SK-N-SH treated with all-trans-retinoic acid at 6 μM for 48 hours (cell line): ENCODE data around the gene NOXO1.

ENCODE experiments used
- ATAC-seq: fragments of 200-7000 bp; cut with Tn5 transposase; 3 replicates; pipeline ENCODE4 v1.9.1; 2020; ENCODE audit warnings: mild to moderate bottlenecking, moderate library complexity
- ARNTL ChIP-seq: fragments of 450-650 bp; formaldehyde crosslinking; IDR thresholded peaks from 2 replicates; pipeline ENCODE4 v1.5.0; 2020; ENCODE audit warnings: low read depth, mild to moderate bottlenecking, moderate library complexity, borderline replicate concordance
- BACH2 ChIP-seq: fragments of 250-450 bp; sonication (Bioruptor Pico); IDR thresholded peaks from 2 replicates; pipeline ENCODE4 v1.9.0; 2021; ENCODE audit warnings: mild to moderate bottlenecking, borderline replicate concordance
- CREB5 ChIP-seq: fragments of 250-450 bp; sonication (Bioruptor Pico); IDR thresholded peaks from 2 replicates; pipeline ENCODE4 v1.5.1; 2020; ENCODE audit warnings: low read depth, mild to moderate bottlenecking, moderate library complexity
- CSDC2 ChIP-seq: fragments of 250-450 bp; sonication (Bioruptor Pico); IDR thresholded peaks from 2 replicates; pipeline ENCODE4 v1.5.0; 2020; ENCODE audit warnings: mild to moderate bottlenecking, moderate library complexity
- CSRNP3 ChIP-seq: fragments of 250-450 bp; sonication (Bioruptor Pico); IDR thresholded peaks from 2 replicates; pipeline ENCODE4 v1.5.1; 2021; ENCODE audit warnings: mild to moderate bottlenecking, moderate library complexity
- ESRRG ChIP-seq: fragments of 250-450 bp; sonication (Bioruptor Pico); IDR thresholded peaks from 2 replicates; pipeline ENCODE4 v1.6.1; 2021; ENCODE audit warnings: mild to moderate bottlenecking
- GLIS3 ChIP-seq: fragments of 250-450 bp; sonication (Bioruptor Pico); IDR thresholded peaks from 2 replicates; pipeline ENCODE4 v1.5.0; 2020; ENCODE audit warnings: mild to moderate bottlenecking, moderate library complexity
- ISL1 ChIP-seq: fragments of 250-450 bp; sonication (Bioruptor Pico); IDR thresholded peaks from 2 replicates; pipeline ENCODE4 v2.1.2; 2022; ENCODE audit warnings: mild to moderate bottlenecking, moderate library complexity
- OSR1 ChIP-seq: fragments of 250-450 bp; sonication (Bioruptor Pico); IDR thresholded peaks from 2 replicates; pipeline ENCODE4 v1.8.0; 2022; ENCODE audit warnings: moderate library complexity, mild to moderate bottlenecking, inconsistent platforms
- PPARA ChIP-seq: fragments of 250-450 bp; sonication (Bioruptor Pico); IDR thresholded peaks from 2 replicates; pipeline ENCODE4 v1.5.0; 2020; ENCODE audit warnings: mild to moderate bottlenecking, borderline replicate concordance
- RARB ChIP-seq: fragments of 250-450 bp; sonication (Bioruptor Pico); IDR thresholded peaks from 2 replicates; pipeline ENCODE4 v1.8.0; 2021; ENCODE audit warnings: mild to moderate bottlenecking, moderate library complexity
- SNAI2 ChIP-seq: fragments of 250-450 bp; sonication (Bioruptor Pico); IDR thresholded peaks from 2 replicates; pipeline ENCODE4 v1.5.0; 2020; ENCODE audit warnings: mild to moderate bottlenecking, moderate library complexity
- TCF4 ChIP-seq: fragments of 250-450 bp; sonication (Bioruptor Pico); IDR thresholded peaks from 2 replicates; pipeline ENCODE4 v1.8.0; 2021; ENCODE audit warnings: mild to moderate bottlenecking, moderate library complexity, borderline replicate concordance
- TOX ChIP-seq: fragments of 250-450 bp; sonication (Bioruptor Pico); IDR thresholded peaks from 2 replicates; pipeline ENCODE4 v1.8.0; 2021; ENCODE audit warnings: mild to moderate bottlenecking, moderate library complexity, borderline replicate concordance
- TSHZ2 ChIP-seq: fragments of 250-450 bp; sonication (Bioruptor Pico); IDR thresholded peaks from 2 replicates; pipeline ENCODE4 v1.5.0; 2020; ENCODE audit warnings: mild to moderate bottlenecking, moderate library complexity
- ZC3H10 ChIP-seq: fragments of 250-450 bp; sonication (Bioruptor Pico); IDR thresholded peaks from 2 replicates; pipeline ENCODE4 v1.5.1; 2021; ENCODE audit warnings: mild to moderate bottlenecking, moderate library complexity
- ZFP3 ChIP-seq: fragments of 250-450 bp; sonication (Bioruptor Pico); IDR thresholded peaks from 2 replicates; pipeline ENCODE4 v1.5.0; 2020; ENCODE audit warnings: mild to moderate bottlenecking, moderate library complexity
- ZFP30 ChIP-seq: fragments of 450-650 bp; formaldehyde crosslinking; IDR thresholded peaks from 2 replicates; pipeline ENCODE4 v1.5.0; 2022; ENCODE audit warnings: mild to moderate bottlenecking, moderate library complexity
- ZNF565 ChIP-seq: fragments of 450-650 bp; formaldehyde crosslinking; conservative IDR thresholded peaks from 2 replicates; pipeline ENCODE4 v1.5.0; 2020; ENCODE audit warnings: low read depth, mild to moderate bottlenecking, moderate library complexity
- ZNF70 ChIP-seq: fragments of 450-650 bp; formaldehyde crosslinking; IDR thresholded peaks from 2 replicates; pipeline ENCODE4 v1.5.0; 2020; ENCODE audit warnings: mild to moderate bottlenecking, moderate library complexity
- ZNF8 ChIP-seq: fragments of 450-650 bp; formaldehyde crosslinking; IDR thresholded peaks from 2 replicates; pipeline ENCODE4 v1.5.0; 2020; ENCODE audit warnings: mild to moderate bottlenecking, moderate library complexity
- TF ChIP-seq, protein P1 (sequence below): fragments of 250-450 bp; sonication (Bioruptor Pico); IDR thresholded peaks from 2 replicates; pipeline ENCODE4 v1.8.0; 2021; ENCODE audit warnings: low read depth, mild to moderate bottlenecking, moderate library complexity, borderline replicate concordance
- TF ChIP-seq, protein P2 (sequence below): fragments of 250-450 bp; sonication (Bioruptor Pico); IDR thresholded peaks from 2 replicates; pipeline ENCODE4 v1.8.0; 2020; ENCODE audit warnings: mild to moderate bottlenecking, moderate library complexity, borderline replicate concordance

The NOXO1 gene

DNA sequence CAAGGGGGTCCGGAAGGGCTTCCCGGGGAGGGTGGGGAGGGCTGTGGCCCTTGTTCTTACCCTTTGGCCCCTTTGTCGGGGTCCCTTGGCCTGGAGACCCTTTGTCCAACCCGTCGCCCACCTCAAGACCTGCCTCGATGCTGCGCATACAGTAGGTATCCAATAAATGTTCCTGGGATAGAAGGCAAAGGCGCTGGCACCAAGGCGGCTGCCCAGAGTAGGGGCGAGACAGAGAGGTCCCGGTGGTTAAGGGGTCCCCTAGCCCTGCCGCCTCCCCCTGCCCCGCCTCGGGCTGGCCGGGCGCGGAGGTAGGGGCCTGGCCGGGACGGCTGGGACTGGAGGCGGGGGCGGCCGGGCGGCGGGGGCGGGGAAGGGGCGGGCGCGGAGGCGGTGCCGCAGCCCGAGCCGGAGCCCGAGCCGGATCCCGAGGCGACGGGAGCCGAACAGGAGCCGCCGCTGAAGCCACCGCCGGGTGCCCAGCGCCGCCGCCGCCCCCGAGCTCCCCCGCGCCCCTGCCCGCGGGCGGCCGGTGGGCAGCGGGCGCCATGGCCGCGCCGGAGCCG is 45.3 kb upstream of the NOXO1 start, which contains the start of gene NHERF2:
NHERF2 (plus strand) TSS at position 442 of the 563 bp plus-strand sequence; CDS start at position 546, 104 bp downstream.
- peak; percentile 4; the same call in 1 of the 3 replicates for ATAC-seq

DNA sequence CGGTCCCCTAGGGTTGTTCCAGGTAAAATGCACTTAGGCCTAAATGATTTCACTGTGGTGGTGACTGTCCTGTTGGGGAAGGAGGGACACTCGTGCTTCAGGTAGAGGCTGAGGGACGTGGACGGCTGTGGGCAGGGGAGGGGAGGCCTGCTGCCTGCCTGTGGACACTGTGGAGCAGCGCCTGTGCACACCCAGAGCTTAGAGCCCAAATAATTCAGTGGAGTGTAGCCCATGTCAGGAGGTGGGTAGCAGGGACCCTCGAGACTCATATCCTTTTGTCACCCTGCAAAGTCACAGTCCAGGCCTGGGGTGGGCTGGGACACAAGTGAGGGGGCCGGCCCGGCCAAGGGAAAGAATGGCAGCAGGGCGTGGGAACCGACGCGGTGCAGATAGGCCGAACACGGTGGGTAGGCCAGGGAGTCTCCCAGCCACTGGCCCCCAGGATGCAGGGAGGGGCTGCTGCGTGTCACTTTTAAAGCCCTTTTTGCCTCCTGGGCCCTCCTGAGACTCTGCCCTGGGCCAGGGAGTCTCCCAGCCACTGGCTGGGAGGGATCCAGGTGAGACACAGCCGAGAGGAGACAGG is 44.7 kb upstream of the NOXO1 start:
- TF ChIP-seq ZNF565 (CRISPR knock-in tag) (no peak), ESRRG (CRISPR knock-in tag) (no peak), ZFP3 (no peak), ZFP30 (CRISPR knock-in tag) (no peak), ISL1 (CRISPR knock-in tag) (no peak), BACH2 (CRISPR knock-in tag) (no peak), GLIS3 (CRISPR knock-in tag) (no peak), SNAI2 (CRISPR knock-in tag) (no peak), ZC3H10 (CRISPR knock-in tag) (no peak), OSR1 (CRISPR knock-in tag) (no peak), CSRNP3 (no peak), CSDC2 (no peak)
- ATAC-seq: no peak

More for the DNA sequence above, 45.3 kb upstream of the NOXO1 start, which contains the start of gene NHERF2:
- no peak for TF ChIP-seq PPARA (CRISPR knock-in tag)
- TF ChIP-seq, protein P1, sequence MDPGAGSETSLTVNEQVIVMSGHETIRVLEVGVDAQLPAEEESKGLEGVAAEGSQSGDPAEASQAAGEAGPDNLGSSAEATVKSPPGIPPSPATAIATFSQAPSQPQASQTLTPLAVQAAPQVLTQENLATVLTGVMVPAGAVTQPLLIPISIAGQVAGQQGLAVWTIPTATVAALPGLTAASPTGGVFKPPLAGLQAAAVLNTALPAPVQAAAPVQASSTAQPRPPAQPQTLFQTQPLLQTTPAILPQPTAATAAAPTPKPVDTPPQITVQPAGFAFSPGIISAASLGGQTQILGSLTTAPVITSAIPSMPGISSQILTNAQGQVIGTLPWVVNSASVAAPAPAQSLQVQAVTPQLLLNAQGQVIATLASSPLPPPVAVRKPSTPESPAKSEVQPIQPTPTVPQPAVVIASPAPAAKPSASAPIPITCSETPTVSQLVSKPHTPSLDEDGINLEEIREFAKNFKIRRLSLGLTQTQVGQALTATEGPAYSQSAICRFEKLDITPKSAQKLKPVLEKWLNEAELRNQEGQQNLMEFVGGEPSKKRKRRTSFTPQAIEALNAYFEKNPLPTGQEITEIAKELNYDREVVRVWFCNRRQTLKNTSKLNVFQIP (CRISPR knock-in tag): no peak
- no peak for TF ChIP-seq ZC3H10 (CRISPR knock-in tag)
- no peak for TF ChIP-seq BACH2 (CRISPR knock-in tag)
- TF ChIP-seq TOX (CRISPR knock-in tag): no peak
- no peak for TF ChIP-seq OSR1 (CRISPR knock-in tag)
- no peak for TF ChIP-seq CSDC2
- no peak for TF ChIP-seq TSHZ2 (CRISPR knock-in tag)
- no peak for TF ChIP-seq ESRRG (CRISPR knock-in tag)
- no peak for TF ChIP-seq SNAI2 (CRISPR knock-in tag)
- no peak for TF ChIP-seq ZNF565 (CRISPR knock-in tag)
- no peak for TF ChIP-seq CREB5 (CRISPR knock-in tag)
- no peak for TF ChIP-seq GLIS3 (CRISPR knock-in tag)
- TF ChIP-seq ZNF70 (CRISPR knock-in tag): no peak
- TF ChIP-seq TCF4 (CRISPR knock-in tag): no peak
- no peak for TF ChIP-seq ZFP30 (CRISPR knock-in tag)

GRCh38 chr16:2025251-2025650 is 44.0 kb upstream of the NOXO1 start:
- no peak for ATAC-seq
- TF ChIP-seq ZFP3: no peak
- TF ChIP-seq ESRRG (CRISPR knock-in tag): no peak
- TF ChIP-seq PPARA (CRISPR knock-in tag): no peak
- no peak for TF ChIP-seq CSDC2
- TF ChIP-seq TCF4 (CRISPR knock-in tag): no peak
- TF ChIP-seq ZFP30 (CRISPR knock-in tag): no peak
- TF ChIP-seq TOX (CRISPR knock-in tag): no peak
- no peak for TF ChIP-seq ZNF565 (CRISPR knock-in tag)
- TF ChIP-seq, protein P2, sequence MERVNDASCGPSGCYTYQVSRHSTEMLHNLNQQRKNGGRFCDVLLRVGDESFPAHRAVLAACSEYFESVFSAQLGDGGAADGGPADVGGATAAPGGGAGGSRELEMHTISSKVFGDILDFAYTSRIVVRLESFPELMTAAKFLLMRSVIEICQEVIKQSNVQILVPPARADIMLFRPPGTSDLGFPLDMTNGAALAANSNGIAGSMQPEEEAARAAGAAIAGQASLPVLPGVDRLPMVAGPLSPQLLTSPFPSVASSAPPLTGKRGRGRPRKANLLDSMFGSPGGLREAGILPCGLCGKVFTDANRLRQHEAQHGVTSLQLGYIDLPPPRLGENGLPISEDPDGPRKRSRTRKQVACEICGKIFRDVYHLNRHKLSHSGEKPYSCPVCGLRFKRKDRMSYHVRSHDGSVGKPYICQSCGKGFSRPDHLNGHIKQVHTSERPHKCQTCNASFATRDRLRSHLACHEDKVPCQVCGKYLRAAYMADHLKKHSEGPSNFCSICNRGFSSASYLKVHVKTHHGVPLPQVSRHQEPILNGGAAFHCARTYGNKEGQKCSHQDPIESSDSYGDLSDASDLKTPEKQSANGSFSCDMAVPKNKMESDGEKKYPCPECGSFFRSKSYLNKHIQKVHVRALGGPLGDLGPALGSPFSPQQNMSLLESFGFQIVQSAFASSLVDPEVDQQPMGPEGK (CRISPR knock-in tag): no peak
- TF ChIP-seq SNAI2 (CRISPR knock-in tag): no peak
- no peak for TF ChIP-seq ZNF70 (CRISPR knock-in tag)
- TF ChIP-seq ZNF8 (CRISPR knock-in tag): no peak
- no peak for TF ChIP-seq OSR1 (CRISPR knock-in tag)
- no peak for TF ChIP-seq BACH2 (CRISPR knock-in tag)
- TF ChIP-seq GLIS3 (CRISPR knock-in tag): no peak
- no peak for TF ChIP-seq TSHZ2 (CRISPR knock-in tag)
- no peak for TF ChIP-seq ARNTL
- no peak for TF ChIP-seq RARB (CRISPR knock-in tag)
- TF ChIP-seq ISL1 (CRISPR knock-in tag): no peak
